Middle frontal gyrus (tissue), 1 donor: ENCODE data around the gene ZNF609.

ENCODE experiments used
- DNase-seq: peaks from one replicate; pipeline ENCODE4 v3.0.0-alpha.2; 2015; ENCODE audit warnings: low spot score; ENCODE audit errors: extremely low spot score

ZNF609 gene

DNA sequence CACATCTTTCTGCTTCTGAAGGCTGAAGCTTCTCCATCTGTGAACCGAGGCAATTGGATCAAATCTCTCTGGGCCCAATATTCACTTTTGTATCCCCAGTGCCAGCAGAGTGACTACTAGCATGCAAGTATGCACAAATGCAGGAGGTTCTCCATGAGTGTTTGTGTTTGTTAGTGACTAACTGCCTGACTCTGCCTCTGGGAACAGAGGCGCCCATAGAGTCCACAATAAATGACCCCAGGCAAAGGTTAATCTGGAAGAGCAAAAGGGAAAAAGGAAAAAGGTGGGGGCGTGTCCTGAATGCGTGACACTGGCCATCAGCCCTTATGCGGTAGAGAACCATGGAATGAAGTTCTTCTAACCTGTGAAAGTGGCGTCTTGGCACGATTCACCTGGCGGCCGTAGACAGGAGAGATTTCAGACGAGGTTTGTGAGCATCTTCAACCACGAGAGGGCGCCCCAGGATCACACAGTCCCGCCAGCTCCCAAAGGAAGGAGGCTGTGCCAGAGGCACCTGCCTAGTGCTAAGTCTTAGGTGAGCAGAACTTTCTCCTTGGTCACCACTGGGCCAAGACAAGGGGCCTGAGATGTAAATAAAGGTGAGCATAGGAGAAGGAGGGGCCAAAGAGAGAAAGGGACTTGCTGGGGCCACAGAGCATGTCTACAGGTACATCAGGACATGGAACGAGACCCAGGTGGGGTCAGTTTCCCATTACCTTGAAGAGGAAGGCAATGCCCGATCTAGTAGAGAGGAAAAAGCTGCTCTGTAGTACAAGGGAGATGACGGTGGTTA, 270.8 kb downstream of the ZNF609 start:
- DNase-seq = peak; percentile 45

DNA sequence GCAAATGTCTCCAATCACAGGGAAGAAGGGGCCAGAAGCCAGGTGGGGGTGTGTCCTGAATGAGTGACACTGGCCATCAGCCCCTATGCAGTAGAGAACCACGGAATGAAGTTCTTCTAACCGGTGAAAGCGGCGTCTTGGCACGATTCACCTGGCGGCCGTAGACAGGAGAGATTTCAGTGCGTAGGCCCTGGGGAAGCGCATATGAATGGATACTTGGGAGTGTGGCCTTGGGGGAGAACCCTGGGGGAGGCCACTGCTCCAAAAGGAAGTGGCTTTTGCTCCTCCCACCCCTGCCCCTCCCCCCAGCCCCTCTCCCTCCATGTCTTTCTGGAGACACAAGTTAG, 271.4 kb downstream of the ZNF609 start:
- DNase-seq = no peak

DNA sequence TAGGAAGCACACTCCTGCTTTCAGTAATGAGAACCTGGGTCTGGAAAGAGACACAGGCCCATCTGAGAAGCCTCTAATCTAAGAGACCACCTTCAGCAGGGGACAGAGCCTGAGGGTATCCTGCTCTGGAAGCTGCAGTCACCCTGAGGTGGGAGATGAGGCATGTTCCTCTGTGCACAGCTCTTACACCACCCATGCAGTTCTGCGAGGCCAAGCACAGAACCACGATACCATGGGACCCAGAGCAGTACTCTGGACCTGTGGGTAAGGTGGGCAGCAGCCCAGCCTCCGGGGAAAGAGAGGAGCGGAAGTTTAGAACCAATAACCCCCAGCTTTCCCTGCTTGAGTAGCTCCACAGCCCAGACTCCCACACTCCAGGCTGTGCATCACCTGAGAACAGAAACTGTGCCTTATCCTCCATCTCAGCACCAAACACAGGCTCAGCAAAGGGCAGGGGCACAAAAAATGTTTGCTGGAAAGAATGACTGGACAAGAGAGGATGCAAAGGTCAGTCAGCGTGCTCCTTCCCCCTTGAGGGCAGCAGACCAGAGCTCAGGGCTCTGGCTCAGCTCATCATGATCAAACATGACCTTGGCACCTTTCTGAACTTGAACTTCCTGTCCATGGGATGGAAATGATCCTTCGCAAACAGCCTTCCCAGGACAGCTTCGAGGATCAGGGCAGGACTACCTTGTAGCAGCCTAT, 271.9 kb downstream of the ZNF609 start:
- DNase-seq = no peak
